ENCODE results near the gene ATRNL1. TPM values are rescaled to one million over a fixed set of nuclear protein-coding genes. Genes with fewer than 3 reads are reported as not detected.

The ATRNL1 gene
- total RNA-seq, 1 experiment from 2014 or later, result 0.12 TPM

DNA sequence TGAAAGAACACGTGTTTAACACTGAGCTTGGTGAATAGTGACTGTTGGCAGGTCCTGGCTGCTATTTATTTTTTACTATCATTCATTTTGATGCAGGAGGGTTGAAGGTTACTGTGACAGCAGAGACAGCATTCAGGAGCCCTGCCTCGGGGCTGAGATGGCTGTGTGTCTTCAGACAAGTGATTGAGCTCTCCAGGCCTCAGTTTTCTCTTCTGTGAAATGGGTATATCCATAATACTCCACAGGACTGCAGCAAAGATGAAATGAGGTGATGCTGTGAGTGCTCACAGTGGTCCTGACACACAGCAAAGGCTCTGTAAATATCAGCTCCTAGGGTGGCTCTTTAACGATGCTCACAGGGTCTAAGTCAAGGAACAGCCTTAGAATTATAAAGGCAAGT, 884.7 kb downstream of the ATRNL1 start:
- DNase-seq (ENCODE audit: low read depth), result no peak

- DNase-seq (ENCODE audit: low read depth), result no peak
Observed at GRCh38 chr10:115979576-115979975, 886.4 kb downstream of the ATRNL1 start.

GRCh38 chr10:115980470-115980869, 887.3 kb downstream of the ATRNL1 start:
- DNase-seq (ENCODE audit: low read depth), result no peak

- DNase-seq (ENCODE audit: low read depth), result no peak
Observed at GRCh38 chr10:115981081-115981480, 887.9 kb downstream of the ATRNL1 start.

- no peak for DNase-seq (ENCODE audit: low read depth)
Observed at GRCh38 chr10:115982076-115982475, 888.9 kb downstream of the ATRNL1 start.

DNA sequence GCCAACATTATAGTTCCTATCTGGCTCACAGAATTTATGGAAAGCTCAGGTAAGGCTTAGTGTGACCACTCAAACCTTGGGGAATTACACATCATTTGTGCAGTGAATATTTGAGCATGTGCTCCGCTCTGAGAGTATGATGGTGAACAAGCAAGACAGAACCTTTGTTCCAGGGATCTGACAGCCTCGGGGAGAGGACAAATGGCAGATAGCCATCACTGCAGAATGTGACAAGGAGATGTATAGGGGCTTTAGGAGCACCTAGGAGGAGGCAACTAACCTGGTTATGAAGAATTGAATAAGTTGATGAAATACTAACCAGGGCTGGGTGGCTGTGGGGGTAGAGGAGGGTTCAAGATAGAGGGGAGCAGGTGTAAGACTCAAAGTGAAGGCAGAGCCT, 889.4 kb downstream of the ATRNL1 start:
- no peak for DNase-seq (ENCODE audit: low read depth)

DNA sequence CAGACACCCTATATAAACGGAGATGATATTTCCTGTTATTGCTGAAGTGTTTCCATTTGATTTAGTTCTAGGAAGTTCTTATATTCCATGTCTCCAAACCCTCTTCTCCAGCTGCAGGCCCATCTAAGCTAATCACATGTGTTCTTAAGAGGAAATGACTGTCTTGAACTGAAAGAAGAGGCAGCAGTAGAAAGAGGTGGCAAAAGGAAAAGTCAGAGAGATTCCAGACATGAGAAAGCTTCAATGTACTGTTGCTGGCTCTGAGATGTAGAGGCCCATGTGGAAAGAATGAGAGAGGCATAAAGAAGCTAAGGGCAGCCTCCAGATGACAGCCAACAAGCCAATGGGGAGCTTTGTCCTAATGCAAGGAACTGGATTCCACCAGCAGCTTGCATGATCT, 892.6 kb downstream of the ATRNL1 start:
- DNase-seq (ENCODE audit: low read depth), result no peak

DNA sequence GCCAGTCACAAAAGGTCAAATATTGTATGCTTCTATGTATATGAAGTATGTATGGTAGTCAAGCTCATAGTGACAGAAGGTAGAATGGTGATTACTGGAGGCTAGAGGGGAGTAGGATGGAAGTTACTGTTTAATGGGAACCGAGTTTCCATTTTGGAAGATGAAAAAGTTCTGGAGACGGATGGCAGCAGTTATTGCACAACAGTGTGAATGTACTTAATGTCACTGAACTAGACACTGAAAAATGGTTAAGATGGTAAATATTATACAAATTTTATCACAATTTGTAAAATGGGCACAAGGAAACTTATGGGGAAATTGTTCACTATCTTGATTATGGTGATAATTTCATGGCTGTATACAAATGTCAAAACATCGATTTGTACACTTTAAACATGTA, 895.2 kb downstream of the ATRNL1 start:
- DNase-seq (ENCODE audit: low read depth), result no peak

DNA sequence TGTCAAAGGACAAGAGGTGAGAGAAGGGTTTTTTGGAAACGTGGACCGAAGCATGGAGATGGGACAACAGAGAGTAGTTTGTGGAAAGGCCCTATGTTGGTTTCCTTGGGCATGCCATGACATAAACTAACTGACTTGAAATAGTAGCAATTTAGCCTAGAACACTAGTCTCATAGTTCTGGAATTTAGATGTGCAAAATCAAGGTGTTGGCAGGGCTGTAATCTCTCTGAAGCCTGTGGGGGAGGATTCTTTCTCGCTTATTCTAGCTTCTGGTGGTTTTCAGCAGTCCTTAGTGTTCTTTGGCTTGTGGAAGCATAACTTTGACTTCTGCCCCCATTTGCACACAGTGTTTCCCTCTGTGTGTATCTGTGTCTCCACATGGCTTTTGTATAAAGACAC, 896.5 kb downstream of the ATRNL1 start:
- no peak for DNase-seq (ENCODE audit: low read depth)

- no peak for DNase-seq (ENCODE audit: low read depth)
Observed at GRCh38 chr10:115992236-115992986, 899.2 kb downstream of the ATRNL1 start.

DNA sequence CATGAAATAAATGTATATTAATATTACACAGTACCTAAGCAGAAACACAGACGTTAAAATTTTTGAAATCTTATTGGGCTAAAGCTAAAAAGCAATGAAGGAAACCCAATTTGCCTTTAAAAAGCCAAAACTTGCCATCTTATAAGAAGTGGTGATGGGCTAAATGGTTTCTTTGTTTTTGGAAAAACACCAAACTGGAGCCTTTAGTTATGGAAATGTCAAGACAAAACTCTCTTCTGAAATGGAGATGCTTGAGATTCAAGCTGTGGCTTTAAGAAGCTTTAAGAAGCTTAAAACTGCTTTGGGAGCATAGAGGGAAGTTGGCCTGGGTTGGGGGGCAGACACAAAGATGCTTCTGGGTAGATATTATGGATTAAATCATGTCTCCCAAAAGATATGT, 902.9 kb downstream of the ATRNL1 start:
- DNase-seq (ENCODE audit: low read depth), result no peak

DNA sequence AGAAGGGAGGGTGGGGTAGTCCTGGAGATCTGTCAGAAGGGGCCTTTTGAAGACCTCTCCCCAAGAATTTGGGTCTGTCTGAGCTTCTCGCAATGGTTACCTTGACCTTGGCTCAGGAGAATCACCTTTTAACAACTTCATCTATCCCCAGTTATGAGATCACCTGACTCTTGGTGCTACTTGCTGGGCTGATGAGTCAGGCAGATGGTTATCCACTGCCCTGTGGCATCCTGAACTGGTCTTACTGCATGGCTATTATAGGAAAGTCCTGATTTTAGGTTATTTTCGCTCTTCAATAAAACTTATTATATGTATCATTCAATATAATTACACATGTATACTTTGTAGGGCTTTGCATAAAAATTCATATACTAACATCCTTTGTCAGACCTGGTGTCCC, 905.1 kb downstream of the ATRNL1 start:
- DNase-seq (ENCODE audit: low read depth), result no peak

Other genes with a start within 250 kb of the ATRNL1 start
- gene TRUB1, start 155.2 kb upstream of the ATRNL1 start, total RNA-seq (2014; rRNA removed; shearing (Covaris generic)), result 23.3 and 26.3 TPM in 2 replicates